Ovary (tissue), 3 donors: ENCODE data around the gene CC2D1A.

ENCODE experiments used
- CTCF ChIP-seq, 3 donors: fragments of 450-650 bp in 2 of 3; fragments of 200-600 bp in 1 of 3; IDR thresholded peaks; one replicate each; pipeline versions ENCODE4 v1.5.1 to v1.8.0; 2016 to 2022; ENCODE audit warnings: antibody characterized with exemption in 3 of 3, mild to moderate bottlenecking in 1 of 3
- EP300 ChIP-seq: sonication (generic); formaldehyde crosslinking; IDR thresholded peaks from one replicate; pipeline ENCODE4 v1.6.1; 2017; ENCODE audit warnings: antibody characterized with exemption
- POLR2A ChIP-seq: fragments of 450-650 bp; IDR thresholded peaks from one replicate; pipeline ENCODE4 v1.6.1; 2017; ENCODE audit warnings: antibody characterized with exemption, mild to moderate bottlenecking, moderate library complexity
- donor health status: DM: no; HTN: no; CAD: no.

- TF ChIP-seq POLR2A (no peak), CTCF (IDR thresholded peaks at IDR 0.05) (no peak), EP300 (no peak)
Observed at GRCh38 chr19:13868663-13869062, 37.3 kb upstream of the CC2D1A start.
